Fibroblast of pulmonary artery (primary cell): Measurements from ENCODE around the gene DDT.
A peak's percentile ranks its signal among the peaks of the same experiment; 100 is the strongest.
"Not testable (repeated sequence)": the region's sequence is repeated elsewhere in the genome, so short reads cannot be mapped to it uniquely, and the experiment has no call there.

Experiments
- DNase-seq: peaks from one replicate; pipeline ENCODE4 v3.0.0-alpha.2; 2010; ENCODE audit warnings: low read depth
- H3K4me3 ChIP-seq: replicated peaks from 2 replicates; pipeline ENCODE4 v1.5.1; 2011; ENCODE audit warnings: low read depth, mild to moderate bottlenecking, control low read depth, low read length, moderate library complexity
- CTCF ChIP-seq: IDR thresholded peaks from 2 replicates; pipeline ENCODE4 v1.5.1; 2011; ENCODE audit warnings: mild to moderate bottlenecking, control low read depth, low read length, inconsistent platforms; ENCODE audit errors: missing control alignments

Gene DDT

GRCh38 chr22:23926561-23926960 is 47.7 kb downstream of the DDT start:
- H3K4me3 ChIP-seq, result no peak overlapping the region
- no peak for DNase-seq
- TF ChIP-seq CTCF, result no peak

- H3K4me3 ChIP-seq, result no peak overlapping the region
- no peak for TF ChIP-seq CTCF
- DNase-seq, result no peak
These were observed 49.1 kb downstream of the DDT start for GRCh38 chr22:23925020-23925606.

GRCh38 chr22:23922921-23923320 is 51.3 kb downstream of the DDT start:
- TF ChIP-seq CTCF, result no peak
- no peak overlapping the region for H3K4me3 ChIP-seq
- no peak for DNase-seq

GRCh38 chr22:23921586-23922201 is 52.5 kb downstream of the DDT start:
- DNase-seq, result peak; percentile 72
- not testable (repeated sequence) for H3K4me3 ChIP-seq
